ENCODE results near the gene CDK6. TPM values are rescaled to one million over a fixed set of nuclear protein-coding genes. Genes with fewer than 3 reads are reported as not detected.

The CDK6 gene
- total RNA-seq, 4 donors from 2014 or later: 43.6 to 85.1 (median 63.3) TPM

- no peak for TF ChIP-seq CTCF (IDR thresholded peaks at IDR 0.05)
- DNase-seq (ENCODE audit: low spot score in 2 of 2): no peak
- H3K4me3 ChIP-seq (ENCODE audit: low read depth, poor library complexity, severe bottlenecking): no peak overlapping the region
- intact Hi-C loops (cut with DNase I; ENCODE audit: low total_unique reads): no loop called here
These were observed 68.9 kb downstream of the CDK6 start for GRCh38 chr7:92767437-92767836.

DNA sequence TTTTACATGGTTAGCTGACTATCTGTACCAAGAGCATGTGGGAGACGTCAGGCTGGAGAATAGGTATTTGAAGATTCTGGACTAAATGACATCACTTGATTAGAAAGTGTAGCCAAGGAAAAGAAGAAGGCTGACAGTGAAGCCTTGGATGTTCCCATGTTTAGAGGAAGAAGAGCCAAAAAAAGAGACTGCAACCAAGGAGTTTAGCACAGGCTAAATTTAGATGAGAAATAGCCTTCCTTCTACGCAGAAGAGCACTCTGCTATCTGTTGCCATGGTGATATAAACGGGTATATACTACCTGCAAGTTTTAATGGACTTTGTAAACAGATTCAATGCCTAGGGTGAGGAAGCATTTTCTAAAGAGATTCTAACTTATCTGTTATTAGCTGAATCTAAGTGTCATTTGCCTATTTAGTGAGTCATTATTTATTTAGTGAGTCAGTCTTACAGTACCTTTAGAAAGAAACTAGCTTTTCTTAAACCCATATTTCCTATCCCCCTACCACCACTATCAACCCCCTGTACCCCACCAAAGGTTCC is 69.8 kb downstream of the CDK6 start:
- DNase-seq (ENCODE audit: low spot score in 2 of 2): no peak
- 28 to 31% methylated on average over 3 of the region's 3 CpGs for WGBS, 2 donors
- H3K4me3 ChIP-seq (ENCODE audit: low read depth, poor library complexity, severe bottlenecking): no peak overlapping the region
- intact Hi-C loops (cut with DNase I; ENCODE audit: low total_unique reads): no loop called here
- TF ChIP-seq CTCF (IDR thresholded peaks at IDR 0.05): no peak
- no peak for TF ChIP-seq POLR2A (IDR thresholded peaks at IDR 0.05)

DNA sequence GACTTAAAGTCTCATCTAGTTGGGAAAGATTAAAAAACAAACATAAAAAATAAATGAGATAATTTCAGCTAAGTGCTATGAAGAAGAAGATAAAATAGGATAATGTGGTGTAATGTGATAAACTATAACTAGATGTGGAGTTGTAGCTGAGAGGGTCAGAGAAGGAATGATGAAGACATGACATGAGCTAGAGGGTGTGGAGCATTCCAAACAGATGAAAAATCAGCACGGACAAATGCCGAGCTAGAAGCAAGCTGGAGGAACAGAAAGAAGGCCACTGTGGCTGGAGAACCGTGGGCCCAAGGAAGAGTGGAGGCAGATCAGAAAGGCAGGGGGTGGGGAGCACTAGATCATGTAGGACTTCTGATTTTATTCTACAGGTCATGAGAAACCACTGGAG is 70.6 kb downstream of the CDK6 start:
- TF ChIP-seq CTCF (IDR thresholded peaks at IDR 0.05) (no peak), POLR2A (IDR thresholded peaks at IDR 0.05) (no peak)
- DNase-seq (ENCODE audit: low spot score in 2 of 2): no peak
- WGBS, 2 donors: 35 to 45% methylated on average over 3 of the region's 3 CpGs
- H3K4me3 ChIP-seq (ENCODE audit: low read depth, poor library complexity, severe bottlenecking): no peak overlapping the region
- intact Hi-C loops (cut with DNase I; ENCODE audit: low total_unique reads): no loop called here

DNA sequence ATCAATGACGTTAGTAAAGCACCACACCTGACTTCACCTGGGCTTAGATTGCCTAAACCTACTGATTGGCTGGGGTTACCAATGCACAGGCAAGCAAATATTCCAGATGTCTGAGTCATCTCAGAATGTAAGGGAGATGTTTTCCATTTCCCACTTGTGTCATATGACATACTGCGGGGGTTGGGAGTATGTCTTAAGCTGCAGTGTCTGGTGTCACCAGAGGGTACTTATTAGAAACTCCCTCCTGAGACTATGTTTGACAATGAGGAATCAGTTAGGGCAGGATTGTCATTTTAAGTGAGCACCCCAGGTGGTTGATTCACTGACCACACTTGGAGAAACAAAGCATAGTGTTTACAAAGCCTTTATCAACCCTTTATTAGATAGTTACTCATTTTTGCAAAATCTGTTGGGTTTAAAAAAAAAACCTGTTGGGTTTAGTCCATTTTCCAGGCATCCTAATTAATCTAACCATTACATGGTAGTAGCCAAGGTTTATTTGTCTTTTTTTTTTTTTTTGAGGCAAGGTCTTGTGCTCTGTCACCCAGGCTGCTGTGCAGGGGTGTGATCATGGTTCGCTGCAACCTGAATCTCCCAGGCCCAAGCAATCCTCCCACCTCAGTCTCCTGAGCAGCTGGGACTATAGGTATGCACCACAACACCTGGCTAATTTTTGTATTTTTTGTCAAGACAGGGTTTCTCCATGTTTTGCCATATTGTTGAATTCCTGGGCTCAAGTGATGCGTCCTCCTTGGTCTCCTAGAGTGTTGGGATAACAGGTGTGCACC is 72.5 kb downstream of the CDK6 start:
- WGBS, 2 donors: 84 to 86% methylated on average over 4 of the region's 4 CpGs
- no peak overlapping the region for H3K4me3 ChIP-seq (ENCODE audit: low read depth, poor library complexity, severe bottlenecking)
- DNase-seq (ENCODE audit: low spot score in 2 of 2): no peak
- TF ChIP-seq POLR2A (IDR thresholded peaks at IDR 0.05) (no peak), CTCF (IDR thresholded peaks at IDR 0.05) (no peak)
- intact Hi-C loops (cut with DNase I; ENCODE audit: low total_unique reads): no loop called here

DNA sequence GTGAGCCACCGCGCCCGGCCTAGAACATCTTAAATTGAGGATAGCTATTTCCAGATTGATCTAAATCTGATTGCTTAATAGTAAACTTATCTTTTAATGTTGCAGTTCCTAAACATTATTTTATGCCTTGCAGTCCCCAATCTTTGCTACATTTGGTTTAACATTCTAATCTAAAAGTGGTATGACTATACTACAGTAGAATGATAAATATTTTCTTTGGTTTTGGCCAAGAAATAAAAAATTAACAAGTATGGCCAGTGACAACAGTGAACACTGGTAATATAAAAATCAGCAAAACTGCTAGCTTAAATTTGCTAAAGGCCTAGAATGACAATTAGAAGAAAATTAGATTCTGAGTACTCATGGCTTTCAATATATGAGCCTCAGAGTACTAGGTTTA is 73.5 kb downstream of the CDK6 start:
- intact Hi-C loops (cut with DNase I; ENCODE audit: low total_unique reads): no loop called here
- TF ChIP-seq CTCF (IDR thresholded peaks at IDR 0.05) (no peak), POLR2A (IDR thresholded peaks at IDR 0.05) (no peak)
- H3K4me3 ChIP-seq (ENCODE audit: low read depth, poor library complexity, severe bottlenecking): no peak overlapping the region
- WGBS, 2 donors: 87 to 96% methylated on average over 3 of the region's 3 CpGs
- DNase-seq (ENCODE audit: low spot score in 2 of 2): no peak

Data from lower leg skin (tissue), 4 donors.